Mesendoderm (in vitro differentiated cells): ENCODE data around the gene SUMF1.
A peak's percentile ranks its signal among the peaks of the same experiment; 100 is the strongest.

Experiments
- DNase-seq: peaks from one replicate; pipeline ENCODE4 v3.0.0; 2013
- H2AK5ac ChIP-seq: 2 replicates; pipeline ENCODE4 v1.6.1; 2013; ENCODE audit warnings: low read length, inconsistent platforms
- H2BK120ac ChIP-seq: 2 replicates; pipeline ENCODE4 v1.6.1; 2013; ENCODE audit warnings: low read depth, mild to moderate bottlenecking, low read length, moderate library complexity, mixed read lengths
- H2BK15ac ChIP-seq: replicated peaks from 2 replicates; pipeline ENCODE4 v1.6.1; 2013; ENCODE audit warnings: low read depth, mild to moderate bottlenecking, moderate library complexity
- H2BK5ac ChIP-seq: 2 replicates; pipeline ENCODE4 v1.6.1; 2013; ENCODE audit warnings: low read length, inconsistent platforms
- H3K18ac ChIP-seq: 2 replicates; pipeline ENCODE4 v1.6.1; 2013; ENCODE audit warnings: mild to moderate bottlenecking, low read length, mixed read lengths
- H3K23ac ChIP-seq: one replicate; pipeline ENCODE4 v1.6.1; 2013; ENCODE audit warnings: low read length
- H3K27ac ChIP-seq: 2 replicates; pipeline ENCODE4 v1.5.1; 2013; ENCODE audit warnings: low read depth, mild to moderate bottlenecking, inconsistent platforms, low read length, moderate library complexity
- H3K27me3 ChIP-seq: 2 replicates; pipeline ENCODE4 v1.6.1; 2013; ENCODE audit warnings: low read length, control low read depth, mild to moderate bottlenecking, inconsistent platforms; ENCODE audit not compliant: insufficient read depth, poor library complexity
- H3K36me3 ChIP-seq: 2 replicates; pipeline ENCODE4 v1.6.1; 2013; ENCODE audit warnings: low read length, inconsistent platforms; ENCODE audit not compliant: control insufficient read depth, insufficient read depth
- H3K4ac ChIP-seq: one replicate; pipeline ENCODE4 v1.6.1; 2013; ENCODE audit warnings: low read depth, mild to moderate bottlenecking, low read length, moderate library complexity
- H3K4me1 ChIP-seq: 2 replicates; pipeline ENCODE4 v1.6.1; 2013; ENCODE audit warnings: low read depth, low read length, inconsistent platforms; ENCODE audit not compliant: control insufficient read depth
- H3K4me2 ChIP-seq: 2 replicates; pipeline ENCODE4 v1.6.1; 2013; ENCODE audit warnings: low read length
- H3K4me3 ChIP-seq: 2 replicates; pipeline ENCODE4 v1.5.1; 2013; ENCODE audit warnings: mild to moderate bottlenecking, low read length
- H3K56ac ChIP-seq: one replicate; pipeline ENCODE4 v1.6.1; 2013; ENCODE audit warnings: low read length
- H3K79me1 ChIP-seq: 2 replicates; pipeline ENCODE4 v1.6.1; 2013; ENCODE audit warnings: low read length, inconsistent platforms
- H3K79me2 ChIP-seq: 2 replicates; pipeline ENCODE4 v1.6.1; 2013; ENCODE audit warnings: mild to moderate bottlenecking, low read length; ENCODE audit not compliant: control insufficient read depth, insufficient read depth
- H3K9ac ChIP-seq: 2 replicates; pipeline ENCODE4 v1.6.1; 2013; ENCODE audit warnings: low read length, inconsistent platforms
- H4K5ac ChIP-seq: one replicate; pipeline ENCODE4 v1.6.1; 2013; ENCODE audit warnings: low read length
- H4K8ac ChIP-seq: one replicate; pipeline ENCODE4 v1.6.1; 2013; ENCODE audit warnings: low read depth, mild to moderate bottlenecking, control low read depth, low read length, moderate library complexity
- WGBS: extraction: QIAGEN DNeasy Blood & Tissue Kit; methylation state at CpG from one replicate; pipeline ENCODE4 v1.1.7; 2013; ENCODE audit warnings: low lambda C conversion rate, missing lambda C conversion rate; ENCODE audit not compliant: insufficient coverage; ENCODE audit errors: extremely low coverage; 5-methylcytosine and 5-hydroxymethylcytosine counted together

Gene SUMF1

GRCh38 chr3:4351164-4351855 lies 115.8 kb downstream of the SUMF1 start:
- Histone ChIP-seq H3K79me2 (no peaks in the 10 kb centered on the region), H4K5ac (no peak overlapping the region), H3K4me3 (no peak overlapping the region), H3K56ac (no peak overlapping the region), H3K9ac (no peak overlapping the region), H3K18ac (no peak overlapping the region), H2AK5ac (no peak overlapping the region), H3K79me1 (no peaks in the 10 kb centered on the region), H3K27ac (no peak overlapping the region), H2BK120ac (no peak overlapping the region), H2BK5ac (no peak overlapping the region), H3K23ac (no peak overlapping the region), H3K36me3 (no peaks in the 10 kb centered on the region), H2BK15ac (no peak overlapping the region), H3K4ac (no peak overlapping the region), H3K4me2 (no peak overlapping the region), H3K27me3 (no peaks in the 10 kb centered on the region), H3K4me1 (no peaks in the 10 kb centered on the region), H4K8ac (no peak overlapping the region)
- DNase-seq: no peak
- WGBS: no CpG with 5 or more reads among the region's 11 CpGs

- Histone ChIP-seq H4K8ac (no peak overlapping the region), H3K9ac (no peak overlapping the region), H3K36me3 (no peaks in the 10 kb centered on the region), H4K5ac (no peak overlapping the region), H2BK15ac (no peak overlapping the region), H2BK120ac (no peak overlapping the region), H3K27ac (no peak overlapping the region), H2AK5ac (no peak overlapping the region), H3K56ac (no peak overlapping the region), H3K79me1 (no peaks in the 10 kb centered on the region), H3K4ac (no peak overlapping the region), H3K4me2 (no peak overlapping the region), H2BK5ac (no peak overlapping the region), H3K18ac (no peak overlapping the region), H3K27me3 (no peaks in the 10 kb centered on the region), H3K23ac (no peak overlapping the region), H3K4me1 (no peaks in the 10 kb centered on the region), H3K79me2 (no peaks in the 10 kb centered on the region), H3K4me3 (no peak overlapping the region)
- no CpG with 5 or more reads among the region's 2 CpGs for WGBS
- DNase-seq: peak; percentile 50
Measured at GRCh38 chr3:4350789-4351163, 116.3 kb downstream of the SUMF1 start.

GRCh38 chr3:4343258-4343657 lies 123.8 kb downstream of the SUMF1 start:
- Histone ChIP-seq H3K23ac (no peak overlapping the region), H3K79me1 (no peaks in the 10 kb centered on the region), H2AK5ac (no peak overlapping the region), H3K79me2 (no peaks in the 10 kb centered on the region), H3K4ac (no peak overlapping the region), H4K5ac (no peak overlapping the region), H3K4me2 (no peak overlapping the region), H4K8ac (no peak overlapping the region), H2BK5ac (no peak overlapping the region), H3K36me3 (no peaks in the 10 kb centered on the region), H3K27me3 (no peaks in the 10 kb centered on the region), H3K4me3 (no peak overlapping the region), H3K9ac (no peak overlapping the region), H3K4me1 (no peaks in the 10 kb centered on the region), H2BK15ac (no peak overlapping the region), H3K56ac (no peak overlapping the region), H2BK120ac (no peak overlapping the region), H3K18ac (no peak overlapping the region), H3K27ac (no peak overlapping the region)
- peak; percentile 31 for DNase-seq
- no CpG with 5 or more reads among the region's 1 CpG for WGBS

GRCh38 chr3:4341336-4341675 lies 125.8 kb downstream of the SUMF1 start:
- H3K79me1 ChIP-seq: no peaks in the 10 kb centered on the region
- no peak overlapping the region for H2BK120ac ChIP-seq
- H3K4me2 ChIP-seq: no peak overlapping the region
- H3K56ac ChIP-seq: no peak overlapping the region
- no peaks in the 10 kb centered on the region for H3K79me2 ChIP-seq
- no peaks in the 10 kb centered on the region for H3K27me3 ChIP-seq
- no peak overlapping the region for H3K18ac ChIP-seq
- H3K4me1 ChIP-seq: no peaks in the 10 kb centered on the region
- no peak overlapping the region for H3K4me3 ChIP-seq
- H4K5ac ChIP-seq: no peak overlapping the region
- H2BK5ac ChIP-seq: no peak overlapping the region
- no peak for DNase-seq
- no peak overlapping the region for H2AK5ac ChIP-seq
- H4K8ac ChIP-seq: no peak overlapping the region
- no peaks in the 10 kb centered on the region for H3K36me3 ChIP-seq
- no peak overlapping the region for H3K27ac ChIP-seq
- H2BK15ac ChIP-seq: no peak overlapping the region
- no peak overlapping the region for H3K4ac ChIP-seq
- no peak overlapping the region for H3K9ac ChIP-seq
- no peak overlapping the region for H3K23ac ChIP-seq

GRCh38 chr3:4340411-4341335 lies 126.4 kb downstream of the SUMF1 start:
- whole genome bisulfite sequencing: no CpG with 5 or more reads among the region's 6 CpGs

More at GRCh38 chr3:4340411-4341335, 126.4 kb downstream of the SUMF1 start:
- H4K5ac ChIP-seq: no peak overlapping the region
- H3K18ac ChIP-seq: no peak overlapping the region
- no peak overlapping the region for H3K4ac ChIP-seq
- no peak overlapping the region for H3K27ac ChIP-seq
- no peaks in the 10 kb centered on the region for H3K36me3 ChIP-seq
- H3K56ac ChIP-seq: no peak overlapping the region
- no peaks in the 10 kb centered on the region for H3K79me1 ChIP-seq
- H3K4me2 ChIP-seq: no peak overlapping the region
- DNase-seq: no peak
- no peak overlapping the region for H2BK5ac ChIP-seq
- no peak overlapping the region for H2BK120ac ChIP-seq
- no peaks in the 10 kb centered on the region for H3K27me3 ChIP-seq
- H2AK5ac ChIP-seq: no peak overlapping the region
- H3K23ac ChIP-seq: no peak overlapping the region
- H3K4me1 ChIP-seq: no peaks in the 10 kb centered on the region
- no peaks in the 10 kb centered on the region for H3K79me2 ChIP-seq
- no peak overlapping the region for H4K8ac ChIP-seq
- no peak overlapping the region for H3K9ac ChIP-seq
- no peak overlapping the region for H3K4me3 ChIP-seq
- H2BK15ac ChIP-seq: no peak overlapping the region
